DOHH2 (cell line): ENCODE measurements around the gene DYNC1I1.

ENCODE experiments used
- EZH2phosphoT487 ChIP-seq: fragments of 200-600 bp; sonication (generic); IDR thresholded peaks from 2 replicates; pipeline ENCODE4 v1.6.1; 2017; ENCODE audit warnings: borderline replicate concordance, mild to moderate bottlenecking, antibody characterized with exemption, low read length, moderate library complexity, mixed read lengths
- TF ChIP-seq, protein P1 (sequence below): fragments of 200-600 bp; sonication (generic); IDR thresholded peaks from one replicate; pipeline ENCODE4 v1.5.1; 2014; ENCODE audit warnings: antibody characterized with exemption, mild to moderate bottlenecking, low read depth, low read length; ENCODE audit not compliant: poor library complexity, severe bottlenecking

DNA sequence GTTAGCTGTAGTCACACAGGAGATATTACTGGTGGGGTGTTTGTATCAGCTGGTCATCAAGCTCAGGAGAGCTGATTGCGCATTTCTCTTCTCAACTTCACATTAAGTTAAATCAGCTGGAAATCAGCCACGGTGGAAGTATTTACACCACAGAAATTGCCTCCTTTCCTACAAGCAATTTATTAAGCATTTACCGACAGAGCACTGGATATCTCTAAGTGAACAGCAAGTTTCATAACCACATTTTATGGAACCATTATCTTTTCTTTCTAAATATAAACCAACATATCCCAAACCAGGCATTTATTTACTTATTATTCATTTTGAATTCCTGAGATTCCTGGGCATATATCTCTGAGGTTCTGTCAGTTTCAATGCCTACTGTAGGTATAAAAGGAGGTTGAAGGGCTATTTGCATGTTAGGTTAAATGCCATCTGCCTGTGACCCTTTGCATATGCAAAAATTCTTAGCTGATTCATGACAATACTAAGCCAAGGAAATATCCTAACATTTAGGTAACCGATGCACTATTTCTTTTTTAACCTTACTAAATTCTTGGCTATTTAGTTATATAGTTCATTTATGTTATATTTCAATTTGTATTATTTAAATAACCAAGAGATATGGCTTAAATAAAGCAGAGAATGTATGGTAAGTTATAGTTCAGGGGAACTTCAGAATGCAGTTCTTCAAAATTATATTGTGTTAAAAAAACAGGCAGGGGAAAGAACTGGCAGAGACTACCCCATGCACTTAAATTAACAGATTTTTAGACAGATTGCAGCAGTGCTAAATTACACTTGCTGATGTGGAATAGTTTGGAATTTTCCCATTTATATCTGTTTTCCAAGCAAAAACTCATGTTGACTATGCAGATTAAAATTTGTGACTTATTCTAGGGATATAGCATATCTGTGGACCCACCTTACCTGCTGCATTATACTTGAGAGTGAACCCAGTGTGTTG is 56.8 kb downstream of the DYNC1I1 start:
- TF ChIP-seq, protein P1, sequence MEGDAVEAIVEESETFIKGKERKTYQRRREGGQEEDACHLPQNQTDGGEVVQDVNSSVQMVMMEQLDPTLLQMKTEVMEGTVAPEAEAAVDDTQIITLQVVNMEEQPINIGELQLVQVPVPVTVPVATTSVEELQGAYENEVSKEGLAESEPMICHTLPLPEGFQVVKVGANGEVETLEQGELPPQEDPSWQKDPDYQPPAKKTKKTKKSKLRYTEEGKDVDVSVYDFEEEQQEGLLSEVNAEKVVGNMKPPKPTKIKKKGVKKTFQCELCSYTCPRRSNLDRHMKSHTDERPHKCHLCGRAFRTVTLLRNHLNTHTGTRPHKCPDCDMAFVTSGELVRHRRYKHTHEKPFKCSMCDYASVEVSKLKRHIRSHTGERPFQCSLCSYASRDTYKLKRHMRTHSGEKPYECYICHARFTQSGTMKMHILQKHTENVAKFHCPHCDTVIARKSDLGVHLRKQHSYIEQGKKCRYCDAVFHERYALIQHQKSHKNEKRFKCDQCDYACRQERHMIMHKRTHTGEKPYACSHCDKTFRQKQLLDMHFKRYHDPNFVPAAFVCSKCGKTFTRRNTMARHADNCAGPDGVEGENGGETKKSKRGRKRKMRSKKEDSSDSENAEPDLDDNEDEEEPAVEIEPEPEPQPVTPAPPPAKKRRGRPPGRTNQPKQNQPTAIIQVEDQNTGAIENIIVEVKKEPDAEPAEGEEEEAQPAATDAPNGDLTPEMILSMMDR = no peak
- no peak for TF ChIP-seq EZH2phosphoT487
